ENCODE measurements around the gene MBP. TPM values are rescaled to one million over a fixed set of nuclear protein-coding genes. Genes with fewer than 3 reads are reported as not detected.

The MBP gene
- total and polyA plus RNA-seq, 2 of the 13 experiments (the other 11 are each of a cell fraction or from before 2014, with no cell fraction given), result 5.0 to 8.5 TPM

DNA sequence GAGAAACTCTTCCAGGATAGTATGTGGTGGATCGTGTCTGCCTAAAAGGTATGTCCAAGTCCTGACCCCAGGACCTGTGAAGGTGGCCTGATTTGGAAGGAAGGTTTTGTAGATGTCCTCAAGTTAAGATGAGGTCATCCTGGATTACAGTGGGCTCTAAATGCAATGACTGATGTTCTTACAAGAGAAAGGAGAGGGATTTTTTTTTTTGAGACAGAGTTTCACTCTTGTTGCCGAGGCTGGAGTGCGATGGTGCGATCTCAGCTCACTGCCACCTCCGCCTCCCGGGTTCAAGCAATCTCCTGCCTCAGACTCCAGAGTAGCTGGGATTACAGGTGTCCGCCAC, 19.9 kb downstream of the MBP start:
- ChIA-PET POLR2A (no interaction called here), CTCF (ENCODE audit: low intra/inter-chr PET ratio, low total read pairs) (no interaction called here)
- ATAC-seq (no peak), DNase-seq (ENCODE audit: low spot score) (no peak), FAIRE-seq (no peak)
- intact Hi-C loops (cut with micrococcal nuclease; ENCODE audit: unreplicated experiment) (no loop called here), in situ Hi-C loops (cut with HindIII; ENCODE audit: extremely low pct_ligation_motif_present, low pct_unique_long_range_greater_than_20kb) (no loop called here)
- Histone ChIP-seq H2AFZ (ENCODE audit: low read length) (no peak overlapping the region), H3K9me3 (ENCODE audit: low read length) (no peaks in the 10 kb centered on the region), H3K36me3 (replicated peaks in 1 of 2; ENCODE audit: control insufficient read depth in 1 of 2, insufficient read depth in 2 of 2, low read length in 2 of 2) (no peaks in the 10 kb centered on the region), H4K20me1 (ENCODE audit: insufficient read depth, low read length) (no peaks in the 10 kb centered on the region), H3K79me2 (ENCODE audit: insufficient read depth, low read length) (no peaks in the 10 kb centered on the region), H3K4me1 (ENCODE audit: insufficient read depth, low read length) (peaks cover 54% of the 10 kb centered on the region), H3K4me3 (replicated peaks in 1 of 3; ENCODE audit: insufficient read depth in 1 of 3, low read depth in 2 of 3, low read length in 3 of 3) (no peak overlapping the region), H3K9ac (ENCODE audit: insufficient read depth, low read depth, low read length) (no peak overlapping the region), H3K27ac (ENCODE audit: extremely low read length, insufficient read depth, low read length) (no peak overlapping the region), H3K4me2 (ENCODE audit: low read depth, low read length) (no peak overlapping the region), H3K27me3 (ENCODE audit: control insufficient read depth in 1 of 2, insufficient read depth in 2 of 2, low read length in 2 of 2) (no peaks in the 10 kb centered on the region)
- WGBS (ENCODE audit: low lambda C conversion rate), result 91% methylated on average over 7 of the region's 7 CpGs
- TF ChIP-seq TARDBP (CRISPR knock-in tag; IDR thresholded peaks at IDR 0.05) (no peak), ATF7 (IDR thresholded peaks at IDR 0.05) (peak; percentile 43; the same call in 1 of the 2 replicates), ATF7 (CRISPR knock-in tag; IDR thresholded peaks at IDR 0.05) (no peak), ZNF737 (CRISPR knock-in tag; IDR thresholded peaks at IDR 0.05; ENCODE audit: borderline replicate concordance) (no peak), REST (IDR thresholded peaks at IDR 0.05; ENCODE audit: borderline replicate concordance in 1 of 2, low read depth in 1 of 2, low read length in 2 of 2) (no peak)
- no TSS peak for BruUV-seq (replicated peaks)

All from HepG2 (cell line).